GM12865 (cell line): ENCODE measurements around the gene NR1D1.

Experiments used
- DNase-seq: peaks from one replicate; pipeline ENCODE4 v3.0.0; 2010; ENCODE audit warnings: low read depth
- H3K4me3 ChIP-seq: 2 replicates; pipeline ENCODE4 v1.5.1; 2011; ENCODE audit warnings: mild to moderate bottlenecking, low read depth, low read length, control low read depth
- CTCF ChIP-seq: IDR thresholded peaks from 2 replicates; pipeline ENCODE4 v1.5.1; 2011; ENCODE audit warnings: low read length, control low read depth, low read depth, inconsistent platforms; ENCODE audit not compliant: insufficient read depth; ENCODE audit errors: missing control alignments

The NR1D1 gene

DNA sequence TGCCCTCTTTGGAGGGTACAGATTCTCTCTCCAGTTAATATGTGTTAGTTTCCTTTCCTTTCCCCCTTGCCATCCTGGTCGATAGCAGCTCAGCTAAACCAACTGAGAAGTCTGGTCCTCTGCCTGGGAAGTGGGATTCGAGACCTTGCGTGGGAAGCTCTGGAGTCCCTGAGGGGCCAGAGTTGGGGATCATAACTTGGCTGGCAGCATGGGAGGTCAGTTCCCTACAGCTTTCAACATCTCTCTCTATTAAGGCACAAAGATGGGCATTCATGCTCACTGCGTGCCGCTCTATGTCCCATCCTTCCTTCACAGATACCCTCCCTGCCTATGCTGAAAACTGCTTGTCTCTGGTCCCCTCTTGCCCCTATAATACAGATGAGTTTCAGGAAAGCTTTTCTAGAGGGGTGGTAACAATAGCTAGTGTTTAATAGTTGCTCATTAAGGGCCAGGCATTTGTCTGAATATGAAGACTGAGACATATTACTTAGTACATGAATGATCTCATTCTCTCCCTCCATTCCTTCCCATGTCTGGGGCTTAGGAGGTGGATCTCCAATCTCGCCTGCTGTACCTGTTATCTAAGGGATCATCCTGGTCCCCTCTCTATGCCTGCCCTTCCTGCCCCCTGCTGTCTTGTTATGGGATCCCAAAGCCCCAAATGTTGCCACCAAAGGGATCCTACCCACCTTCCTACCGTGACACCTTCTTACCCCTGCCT is 26.8 kb downstream of the NR1D1 start:
- TF ChIP-seq CTCF, result no peak
- no peak overlapping the region for H3K4me3 ChIP-seq
- no peak for DNase-seq

DNA sequence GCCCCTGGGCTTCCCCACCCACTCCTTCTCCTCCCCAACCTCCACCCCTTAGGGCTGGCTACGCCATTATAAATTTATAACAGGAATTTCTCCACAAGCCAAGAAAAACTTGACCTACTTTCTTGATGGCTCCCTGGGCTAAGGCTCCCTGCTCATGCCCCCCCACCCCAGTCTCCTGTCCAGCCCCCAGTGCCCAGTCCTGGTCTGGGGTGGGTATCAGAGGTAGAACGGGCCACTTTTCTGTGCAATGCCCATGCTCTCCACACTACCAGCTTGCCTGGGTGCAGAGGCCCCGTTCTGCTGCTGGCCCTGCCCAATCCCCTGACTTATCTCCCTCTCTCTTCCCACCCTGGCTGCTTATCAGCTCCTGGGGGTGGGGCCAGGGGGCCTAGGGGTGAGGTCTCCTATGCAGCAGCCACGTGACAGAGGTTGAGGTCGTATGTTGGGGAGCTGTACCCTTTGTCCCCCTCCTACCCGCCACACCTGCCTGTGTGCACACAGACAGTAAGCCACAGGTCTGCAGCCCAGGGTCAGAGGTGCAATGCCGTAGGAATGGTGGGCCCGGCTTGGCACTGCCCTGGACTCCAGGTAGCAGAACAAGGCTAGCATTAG is 27.5 kb downstream of the NR1D1 start:
- no peak for DNase-seq
- no peak overlapping the region for H3K4me3 ChIP-seq
- no peak for TF ChIP-seq CTCF

- no peak overlapping the region for H3K4me3 ChIP-seq
- DNase-seq, result no peak
- TF ChIP-seq CTCF, result no peak
These were observed 28.2 kb downstream of the NR1D1 start for GRCh38 chr17:40072040-40072734.

DNA sequence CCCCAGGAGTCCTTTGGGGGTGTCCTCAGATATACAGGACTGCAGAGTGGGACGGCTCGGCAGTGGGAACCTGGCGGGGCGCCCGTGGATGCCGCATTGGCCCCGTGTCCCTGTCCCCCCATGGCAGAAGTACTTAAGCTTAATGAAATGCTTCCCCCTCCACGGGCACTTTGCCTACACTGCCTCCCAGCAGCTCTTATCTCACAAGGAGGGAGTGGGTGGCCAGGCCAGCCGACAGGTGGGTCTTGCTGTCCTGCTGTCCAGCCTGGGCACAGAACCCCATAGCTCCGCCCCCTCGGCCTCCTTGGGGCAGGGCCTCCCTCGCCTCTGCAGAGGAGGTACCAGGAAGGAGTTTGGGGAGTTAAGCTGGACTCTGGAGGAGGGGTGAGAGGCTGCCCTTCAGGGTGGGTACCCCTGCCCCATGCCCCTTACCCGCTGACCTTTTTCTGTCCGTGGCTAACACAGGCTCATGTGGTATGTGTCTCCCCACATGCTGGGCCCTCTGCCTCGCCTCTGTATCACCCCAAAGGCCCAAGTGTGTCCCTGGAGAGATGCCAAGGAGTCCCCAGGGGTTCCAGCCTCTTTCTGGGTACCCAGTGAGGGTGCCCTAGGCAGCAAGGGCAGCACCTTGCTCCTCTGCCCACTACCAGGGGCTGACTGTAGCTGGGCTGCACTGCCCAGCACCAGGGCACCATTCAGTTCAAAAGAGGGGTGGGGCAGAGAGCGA is 28.9 kb downstream of the NR1D1 start:
- no peak for DNase-seq
- no peak overlapping the region for H3K4me3 ChIP-seq
- no peak for TF ChIP-seq CTCF

GRCh38 chr17:40070709-40071312 is 29.6 kb downstream of the NR1D1 start:
- H3K4me3 ChIP-seq, result no peak overlapping the region
- DNase-seq, result no peak
- TF ChIP-seq CTCF, result no peak
